ENCODE measurements around the gene ABCD1.

DNA sequence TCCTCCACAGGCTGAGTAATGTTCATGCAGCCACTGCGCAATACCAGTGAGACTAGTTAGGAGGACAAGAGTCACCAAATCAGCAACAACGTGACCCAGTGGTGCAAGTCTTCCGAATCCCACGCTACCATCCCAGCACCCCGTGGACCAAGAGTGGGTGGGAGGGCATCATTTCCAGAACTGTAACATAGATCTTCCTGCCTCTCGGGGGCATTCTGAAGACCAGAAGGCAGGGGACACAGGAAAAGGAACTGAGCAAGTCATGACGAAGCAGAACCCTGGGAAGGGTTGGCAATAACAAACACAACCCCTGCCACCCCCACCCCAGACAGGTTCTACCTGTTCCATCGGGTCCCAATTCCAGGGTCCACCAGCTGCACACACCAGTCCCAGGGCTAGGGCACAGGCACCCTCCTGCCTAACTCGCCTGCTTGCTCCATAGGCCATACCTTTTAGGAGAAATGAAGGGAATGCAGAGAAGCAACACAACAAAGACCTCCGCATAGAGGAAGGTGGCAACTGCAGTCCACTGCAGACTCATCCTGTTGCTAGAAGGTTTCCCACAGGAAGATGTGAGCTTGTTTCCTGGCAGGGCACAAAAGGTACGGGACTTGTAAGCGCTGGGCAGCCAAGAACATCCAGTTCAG lies 1.8 kb upstream of the ABCD1 start:
- TF ChIP-seq MYNN (tag by site-specific recombination; IDR thresholded peaks at IDR 0.05; ENCODE audit: borderline replicate concordance) (no peak), ZNF707 (tag by site-specific recombination; IDR thresholded peaks at IDR 0.05) (no peak), BCL11A (tag by site-specific recombination; IDR thresholded peaks at IDR 0.05; ENCODE audit: low read depth) (no peak), GLIS1 (tag by site-specific recombination; IDR thresholded peaks at IDR 0.05) (no peak)
- TF ChIP-seq, protein P1, sequence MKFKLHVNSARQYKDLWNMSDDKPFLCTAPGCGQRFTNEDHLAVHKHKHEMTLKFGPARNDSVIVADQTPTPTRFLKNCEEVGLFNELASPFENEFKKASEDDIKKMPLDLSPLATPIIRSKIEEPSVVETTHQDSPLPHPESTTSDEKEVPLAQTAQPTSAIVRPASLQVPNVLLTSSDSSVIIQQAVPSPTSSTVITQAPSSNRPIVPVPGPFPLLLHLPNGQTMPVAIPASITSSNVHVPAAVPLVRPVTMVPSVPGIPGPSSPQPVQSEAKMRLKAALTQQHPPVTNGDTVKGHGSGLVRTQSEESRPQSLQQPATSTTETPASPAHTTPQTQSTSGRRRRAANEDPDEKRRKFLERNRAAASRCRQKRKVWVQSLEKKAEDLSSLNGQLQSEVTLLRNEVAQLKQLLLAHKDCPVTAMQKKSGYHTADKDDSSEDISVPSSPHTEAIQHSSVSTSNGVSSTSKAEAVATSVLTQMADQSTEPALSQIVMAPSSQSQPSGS (tag by site-specific recombination; IDR thresholded peaks at IDR 0.05; ENCODE audit: low read depth) = no peak
- TF ChIP-seq, protein P2, sequence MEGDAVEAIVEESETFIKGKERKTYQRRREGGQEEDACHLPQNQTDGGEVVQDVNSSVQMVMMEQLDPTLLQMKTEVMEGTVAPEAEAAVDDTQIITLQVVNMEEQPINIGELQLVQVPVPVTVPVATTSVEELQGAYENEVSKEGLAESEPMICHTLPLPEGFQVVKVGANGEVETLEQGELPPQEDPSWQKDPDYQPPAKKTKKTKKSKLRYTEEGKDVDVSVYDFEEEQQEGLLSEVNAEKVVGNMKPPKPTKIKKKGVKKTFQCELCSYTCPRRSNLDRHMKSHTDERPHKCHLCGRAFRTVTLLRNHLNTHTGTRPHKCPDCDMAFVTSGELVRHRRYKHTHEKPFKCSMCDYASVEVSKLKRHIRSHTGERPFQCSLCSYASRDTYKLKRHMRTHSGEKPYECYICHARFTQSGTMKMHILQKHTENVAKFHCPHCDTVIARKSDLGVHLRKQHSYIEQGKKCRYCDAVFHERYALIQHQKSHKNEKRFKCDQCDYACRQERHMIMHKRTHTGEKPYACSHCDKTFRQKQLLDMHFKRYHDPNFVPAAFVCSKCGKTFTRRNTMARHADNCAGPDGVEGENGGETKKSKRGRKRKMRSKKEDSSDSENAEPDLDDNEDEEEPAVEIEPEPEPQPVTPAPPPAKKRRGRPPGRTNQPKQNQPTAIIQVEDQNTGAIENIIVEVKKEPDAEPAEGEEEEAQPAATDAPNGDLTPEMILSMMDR (tag by site-specific recombination; IDR thresholded peaks at IDR 0.05) = no peak

Data from HEK293 (cell line).